GM18873 (cell line): ENCODE measurements around the gene ZNF254.
"Not testable (repeated sequence)": the region's sequence is repeated elsewhere in the genome, so short reads cannot be mapped to it uniquely, and the experiment has no call there.

ENCODE experiments used
- ATAC-seq: cut with Tn5 transposase; IDR thresholded peaks from one replicate; pipeline ENCODE4 v1.9.1; 2021; ENCODE audit warnings: mild to moderate bottlenecking, moderate library complexity, moderate number of reproducible peaks; ENCODE audit not compliant: unreplicated experiment, low FRiP score

ZNF254 gene

DNA sequence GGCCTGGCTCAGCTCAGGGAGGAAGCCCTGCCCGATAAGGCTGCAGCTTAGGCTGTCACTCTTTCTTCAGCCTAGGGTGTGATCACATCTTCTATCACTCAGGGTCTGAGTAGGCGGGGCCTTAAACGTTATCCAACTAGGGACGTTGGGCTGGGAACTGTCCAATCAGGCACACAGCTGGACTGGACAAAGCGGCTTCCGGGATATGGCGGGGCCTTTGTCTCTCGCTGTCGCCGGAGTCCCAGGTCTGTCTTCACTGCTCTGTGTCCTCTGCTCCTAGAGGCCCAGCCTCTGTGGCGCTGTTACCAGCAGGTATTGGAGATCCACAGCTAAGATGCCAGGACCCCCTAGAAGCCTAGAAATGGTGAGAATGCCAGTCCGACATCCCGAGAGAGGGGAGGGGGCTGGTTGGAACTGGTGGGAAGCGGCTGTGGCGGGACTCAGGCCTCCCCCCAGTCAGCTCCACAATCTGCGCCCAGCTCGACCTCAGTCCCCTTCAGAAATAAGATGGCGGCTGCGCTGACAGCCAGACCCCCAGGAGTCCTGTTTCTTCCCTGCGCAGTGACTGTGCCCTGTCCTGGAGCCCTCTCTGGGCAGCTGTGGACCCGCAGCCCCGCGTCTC lies at the start of gene ZNF254:
ZNF254 (plus strand) TSS at position 214 of the 622 bp plus-strand sequence; CDS start at position 335, 121 bp downstream.
- ATAC-seq = peak; percentile 99

DNA sequence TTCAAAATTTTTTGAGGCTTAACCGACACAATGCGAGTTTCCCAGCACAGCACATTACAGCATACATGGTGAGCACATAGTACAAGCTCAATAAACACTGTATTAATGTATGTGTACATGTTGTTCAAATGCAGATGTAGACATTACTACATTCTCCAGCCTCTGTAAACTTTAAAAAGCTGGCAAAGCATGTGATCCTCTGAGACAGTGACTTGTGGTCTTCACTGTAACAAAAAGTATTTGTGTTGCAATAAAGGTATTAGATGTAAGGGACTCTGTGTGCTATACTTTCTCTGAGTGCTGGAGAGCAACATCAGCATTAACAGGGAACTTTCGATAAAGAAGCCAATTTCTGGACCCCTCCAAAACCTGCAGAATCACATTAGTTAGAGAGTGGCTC lies 46.4 kb upstream of the ZNF254 start:
- no peak for ATAC-seq

DNA sequence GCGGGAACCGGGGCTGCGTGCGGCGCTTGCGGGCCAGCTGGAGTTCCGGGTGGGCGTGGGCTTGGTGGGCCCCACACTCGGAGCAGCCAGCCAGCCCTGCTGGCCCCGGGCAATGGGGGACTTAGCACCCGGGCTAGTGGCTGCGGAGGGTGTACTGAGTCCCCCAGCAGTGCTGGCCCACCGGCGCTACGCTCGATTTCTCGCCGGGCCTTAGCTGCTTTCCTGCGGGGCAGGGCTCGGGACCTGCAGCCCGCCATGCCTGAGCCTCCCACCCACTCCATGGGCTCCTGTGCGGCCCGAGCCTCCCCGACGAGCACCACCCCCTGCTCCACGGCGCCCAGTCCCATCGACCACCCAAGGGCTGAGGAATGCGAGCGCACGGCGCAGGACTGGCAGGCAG lies 45.7 kb upstream of the ZNF254 start:
- not testable (repeated sequence) for ATAC-seq

DNA sequence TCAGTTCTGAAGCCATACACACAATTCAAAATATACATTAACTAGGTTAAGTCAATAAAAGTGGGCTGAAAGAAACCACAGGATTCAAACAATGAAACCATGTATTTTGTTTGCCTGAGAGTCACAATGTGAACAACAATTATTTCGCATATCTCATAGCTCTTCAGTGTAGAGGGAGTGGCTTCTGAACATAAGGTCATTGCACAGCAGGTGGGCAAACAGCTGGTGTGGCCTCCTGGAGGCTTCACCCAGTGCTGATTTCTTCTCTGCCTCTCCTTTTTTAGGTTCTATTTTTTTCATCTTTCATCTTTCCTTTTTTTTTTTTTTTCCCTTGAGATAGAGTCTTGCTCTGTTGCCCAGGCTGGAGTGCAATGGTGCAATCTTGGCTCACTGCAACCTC lies 40.4 kb upstream of the ZNF254 start:
- ATAC-seq = no peak

DNA sequence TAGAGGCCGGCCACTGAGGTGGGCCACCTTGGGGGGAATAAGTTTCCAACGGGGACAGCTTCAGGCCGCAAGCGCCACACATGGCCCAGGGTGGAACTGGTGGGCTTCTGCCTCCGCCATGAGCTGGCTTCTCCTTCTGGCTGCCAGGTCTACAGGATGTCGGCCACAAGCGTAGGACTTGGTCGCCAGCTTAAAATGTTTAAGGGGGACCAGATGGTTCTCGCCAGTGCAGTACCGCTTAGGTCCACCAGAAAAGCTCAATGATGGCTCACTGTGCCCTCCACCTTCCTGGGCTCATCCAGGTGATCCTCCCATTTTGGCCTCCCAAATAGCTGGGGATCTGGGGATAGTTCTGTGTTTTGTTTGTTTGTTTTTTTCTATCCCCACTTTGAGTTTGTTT lies 38.7 kb upstream of the ZNF254 start:
- no peak for ATAC-seq

DNA sequence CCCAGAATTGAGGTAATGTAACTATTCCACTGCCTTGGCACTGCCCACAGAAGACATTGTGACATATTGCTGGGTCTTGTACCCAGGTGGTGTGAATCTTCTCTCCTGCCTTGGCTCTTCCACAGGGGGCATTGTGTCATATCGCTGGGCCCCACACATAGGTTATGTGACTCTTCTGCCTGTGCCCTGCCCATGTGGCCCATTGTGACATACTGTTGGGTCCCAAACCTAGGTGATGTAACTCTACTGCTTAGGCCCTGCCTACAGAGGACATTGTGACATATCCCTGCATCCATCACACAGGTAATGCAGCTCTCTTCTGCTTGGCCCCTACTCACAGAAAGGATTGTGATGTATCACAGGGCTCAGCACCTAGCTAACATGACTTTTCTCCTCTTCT lies 37.5 kb upstream of the ZNF254 start:
- ATAC-seq = no peak

DNA sequence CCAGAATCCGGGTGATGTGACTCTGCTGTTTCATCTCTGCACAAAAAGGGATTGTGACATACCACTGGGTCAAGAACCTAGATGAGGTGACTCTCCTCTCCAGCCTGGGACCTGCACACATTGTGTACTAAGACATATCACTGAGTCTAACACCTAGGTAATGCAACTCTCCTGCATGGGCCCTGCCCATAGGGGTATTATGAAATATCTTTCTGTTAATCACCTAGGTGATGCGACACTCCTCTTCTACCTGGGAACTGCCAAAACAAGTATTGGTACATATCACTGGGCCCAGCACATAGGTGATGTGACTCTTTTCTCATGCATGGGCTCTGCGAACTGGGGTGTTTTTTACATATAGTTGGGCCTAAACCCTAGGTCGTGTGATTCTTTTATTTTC lies 35.5 kb upstream of the ZNF254 start:
- ATAC-seq = no peak

DNA sequence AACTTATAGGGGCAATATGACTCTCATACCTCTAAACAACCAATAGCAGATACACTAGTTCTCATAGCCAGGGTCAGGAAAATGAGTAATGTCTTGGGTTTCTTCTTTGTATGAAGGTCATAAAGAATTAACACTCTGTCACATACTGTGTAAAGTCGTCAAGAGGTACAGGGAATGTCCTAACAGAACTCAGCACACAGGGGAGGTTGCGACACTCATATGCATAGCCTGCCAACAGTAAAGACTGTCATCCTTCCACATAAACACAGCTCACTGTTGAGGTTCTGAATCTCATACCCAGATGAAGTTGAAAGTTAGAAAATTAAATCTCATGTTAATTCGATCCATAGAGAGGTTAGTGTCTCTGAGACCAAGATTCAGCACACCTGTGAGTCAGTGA lies 34.2 kb upstream of the ZNF254 start:
- ATAC-seq = no peak

DNA sequence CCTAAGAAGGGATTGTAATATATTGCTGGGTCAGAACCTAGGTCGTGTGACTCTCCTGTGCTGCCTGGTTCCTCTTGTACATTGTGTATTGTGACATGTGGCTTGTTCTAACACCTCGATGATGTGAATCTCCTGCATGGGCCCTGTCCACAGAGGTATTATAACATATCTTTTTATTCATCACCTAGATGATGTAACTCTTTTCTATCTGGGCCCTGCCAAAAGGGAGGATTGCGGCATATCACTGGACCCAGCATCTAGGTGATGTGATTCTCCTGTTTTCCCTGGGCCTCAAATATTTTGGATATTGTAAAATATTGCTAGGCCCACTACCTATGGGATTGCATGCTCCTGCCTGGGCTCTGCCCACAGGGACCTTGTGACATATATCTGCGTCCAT lies 33.4 kb upstream of the ZNF254 start:
- no peak for ATAC-seq

DNA sequence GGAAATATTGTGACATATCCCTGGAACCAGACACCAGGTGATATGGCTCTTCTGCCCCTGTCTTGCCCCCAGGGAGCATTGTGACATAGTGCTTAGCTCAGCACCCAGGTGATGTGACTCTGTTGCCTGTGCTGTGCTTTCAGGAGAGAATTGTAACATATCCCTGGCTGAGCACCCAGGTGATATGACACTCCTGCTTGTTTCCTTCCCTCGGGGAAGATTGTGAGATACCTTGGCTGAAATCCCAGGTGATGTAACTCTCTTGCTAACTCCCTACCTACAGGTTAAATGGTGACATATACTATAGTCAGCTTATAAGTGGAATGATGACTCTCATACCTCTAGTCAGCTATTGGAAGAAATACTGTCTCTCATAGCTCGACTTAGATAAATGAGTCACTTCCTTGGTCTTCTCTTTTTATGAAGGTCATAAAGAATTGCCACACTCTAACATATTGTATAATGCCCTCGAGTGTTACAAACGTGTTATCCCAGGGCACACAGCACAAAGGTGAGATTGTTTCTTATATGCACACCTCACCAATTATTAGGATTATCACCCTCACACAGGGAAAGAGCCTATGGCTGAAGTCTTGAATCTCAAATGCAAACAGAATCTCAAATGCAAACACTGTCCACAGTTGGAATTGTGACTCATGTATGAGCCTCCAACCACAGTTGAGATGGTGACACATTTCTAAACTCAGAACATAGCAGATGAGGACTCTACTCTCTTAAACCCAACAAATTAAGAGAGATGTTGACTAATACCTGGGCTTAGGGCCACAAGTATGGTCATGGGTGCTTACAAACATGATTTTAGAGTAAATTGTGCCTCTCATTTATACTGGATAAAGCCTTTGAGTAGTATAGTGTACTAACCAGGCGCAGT lies 32.7 kb upstream of the ZNF254 start:
- ATAC-seq = no peak

DNA sequence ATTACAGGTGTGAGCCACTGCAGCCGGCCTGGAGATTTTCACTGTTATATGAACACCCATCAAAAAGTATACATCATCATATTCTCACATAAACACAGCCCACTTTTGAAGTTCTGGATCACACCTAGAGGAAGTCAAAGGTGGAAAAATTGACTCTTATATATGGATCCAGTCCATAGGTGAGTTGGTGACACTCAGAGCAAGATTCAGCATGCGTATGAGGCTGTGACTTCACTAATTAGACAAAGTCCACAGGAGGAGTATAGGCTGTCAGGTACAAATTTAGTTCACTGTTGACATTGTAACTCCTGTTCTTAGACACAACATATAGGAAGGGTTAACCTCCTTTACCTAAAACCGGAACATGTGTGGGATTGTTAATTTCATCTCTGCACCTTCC lies 31.4 kb upstream of the ZNF254 start:
- ATAC-seq = no peak

DNA sequence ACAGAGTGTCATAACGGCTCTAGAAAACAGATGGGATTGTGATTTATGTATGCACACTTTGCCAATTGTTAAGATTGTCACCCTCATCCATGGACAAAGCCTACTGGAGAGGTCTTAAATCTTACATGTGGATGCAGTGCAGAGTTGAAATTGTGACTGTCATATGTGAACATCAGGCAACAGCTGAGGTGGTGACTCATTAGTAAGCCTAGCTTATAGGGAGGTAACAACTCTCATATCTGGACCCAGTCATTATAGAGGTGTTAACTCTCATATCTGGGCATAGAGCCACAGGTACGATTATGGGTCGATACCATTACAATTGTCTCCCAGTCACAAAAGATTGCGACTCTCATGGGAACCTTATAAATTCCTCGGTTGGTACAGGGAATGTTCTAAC lies 29.8 kb upstream of the ZNF254 start:
- no peak for ATAC-seq

DNA sequence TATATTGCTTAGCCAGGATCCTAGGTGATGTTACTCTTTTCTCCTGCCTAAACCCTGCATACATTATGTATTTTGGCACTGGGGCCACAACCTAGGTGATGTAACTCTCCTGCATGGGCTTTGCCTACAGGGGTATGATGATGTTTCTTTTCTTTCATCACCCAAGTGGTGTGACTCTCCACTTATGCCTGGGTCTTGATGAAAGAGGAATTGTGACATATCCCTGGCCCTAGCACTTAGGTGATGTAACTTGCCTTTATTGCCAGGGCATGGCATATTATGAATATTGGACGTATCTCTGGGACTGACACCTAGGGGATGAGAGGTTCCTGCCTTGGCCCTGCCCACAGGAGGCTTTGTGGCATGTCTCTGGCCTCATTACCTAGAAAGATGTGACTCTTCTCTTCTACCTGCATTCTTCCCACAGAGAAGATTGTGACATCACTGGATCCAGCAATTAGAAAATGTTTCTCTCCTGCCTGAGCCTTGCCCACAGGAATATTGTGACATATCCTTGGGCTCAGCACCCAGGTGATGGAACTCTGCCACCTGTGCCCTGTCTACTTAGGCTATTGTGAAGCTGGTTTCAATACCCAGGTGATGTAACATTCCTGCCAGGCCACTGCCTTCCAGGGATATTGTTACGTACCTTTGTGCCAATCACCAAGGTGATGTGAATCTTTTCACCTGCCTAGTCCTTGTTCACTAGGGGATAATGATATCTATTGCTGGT lies 27.3 kb upstream of the ZNF254 start:
- no peak for ATAC-seq

DNA sequence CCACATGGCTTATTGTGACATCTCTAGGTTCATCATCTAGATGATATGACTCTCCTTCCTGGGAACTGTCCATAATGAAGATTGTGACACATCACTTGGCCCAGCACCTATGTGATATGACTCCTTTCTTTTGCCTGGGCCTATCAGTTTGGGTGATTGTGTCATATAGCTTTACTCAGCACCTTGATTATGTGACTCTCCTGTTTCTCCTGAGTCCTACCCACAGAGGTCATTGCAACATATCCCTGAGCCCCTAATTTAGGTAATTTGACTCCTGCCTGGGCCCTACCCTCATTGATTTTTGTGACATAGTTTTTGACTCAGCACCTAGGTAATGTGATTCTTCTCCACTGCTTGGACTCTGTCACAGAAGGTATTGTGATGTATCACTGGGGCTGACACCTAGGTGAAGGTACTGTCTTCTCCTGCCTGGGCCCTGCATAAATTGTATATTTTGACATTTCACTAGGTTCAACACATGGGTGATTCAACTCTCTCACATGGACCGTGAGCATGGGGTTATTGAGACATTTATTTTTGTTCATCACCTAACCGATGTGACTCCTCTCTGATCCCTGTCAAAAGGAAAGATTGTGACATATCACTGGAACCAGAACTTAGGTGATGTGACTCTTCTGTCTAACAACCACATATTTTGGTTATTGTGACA lies 26.2 kb upstream of the ZNF254 start:
- ATAC-seq = no peak

DNA sequence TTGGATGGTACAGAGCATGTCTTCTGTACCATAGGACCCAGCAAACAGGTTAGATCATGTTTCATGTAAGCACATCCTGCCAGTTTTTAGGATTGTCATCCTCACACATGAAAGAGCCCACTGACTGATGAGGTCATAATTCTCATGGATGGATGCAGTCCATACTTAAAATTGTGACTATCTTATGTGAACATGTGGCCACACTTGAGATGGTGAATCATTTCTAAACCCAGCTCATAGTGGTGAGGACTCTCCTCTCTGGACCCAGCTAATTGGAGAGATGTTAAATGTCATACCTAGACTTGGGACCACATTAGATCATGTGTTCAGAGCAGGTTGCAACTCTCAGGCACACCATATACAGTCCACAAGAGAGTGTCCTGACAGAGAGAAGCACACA lies 24.8 kb upstream of the ZNF254 start:
- ATAC-seq = no peak

DNA sequence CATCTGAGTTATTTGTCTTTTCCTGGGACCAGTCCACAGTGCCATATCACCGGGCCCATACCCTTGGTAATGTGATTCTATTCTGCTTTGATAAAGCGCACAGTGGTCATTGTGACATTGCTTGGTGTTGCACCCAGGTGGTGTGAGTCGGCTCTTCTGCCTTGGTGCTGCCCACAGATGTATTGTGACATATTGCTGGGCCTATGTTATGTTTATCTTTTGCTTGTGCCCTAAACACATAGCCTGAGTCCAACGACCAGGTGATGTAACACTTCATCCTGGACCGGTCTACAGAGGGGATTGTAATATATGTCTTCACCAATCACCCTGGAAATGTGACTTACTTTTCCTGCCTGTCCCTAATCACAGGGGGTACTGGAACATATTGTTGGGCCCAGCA lies 23.7 kb upstream of the ZNF254 start:
- no peak for ATAC-seq

DNA sequence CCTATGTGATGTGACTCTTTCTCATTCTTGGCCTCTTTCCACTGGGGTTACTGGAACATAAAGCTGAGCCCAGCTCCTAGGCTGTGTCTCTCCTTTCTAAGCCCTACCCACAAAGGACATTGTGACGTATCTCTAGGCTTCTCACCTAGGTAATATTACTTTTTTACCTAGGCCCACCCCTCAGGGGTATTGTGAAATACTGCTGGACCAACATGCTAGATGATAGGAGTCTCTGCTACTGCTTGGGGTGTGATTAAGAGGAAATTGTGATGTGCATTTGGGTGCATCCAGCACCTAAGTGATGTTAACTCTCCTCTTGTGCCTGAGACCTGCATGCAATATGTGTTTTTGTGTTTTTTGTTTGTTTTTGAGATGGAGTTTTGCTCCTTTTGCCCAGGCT lies 22.8 kb upstream of the ZNF254 start:
- no peak for ATAC-seq

DNA sequence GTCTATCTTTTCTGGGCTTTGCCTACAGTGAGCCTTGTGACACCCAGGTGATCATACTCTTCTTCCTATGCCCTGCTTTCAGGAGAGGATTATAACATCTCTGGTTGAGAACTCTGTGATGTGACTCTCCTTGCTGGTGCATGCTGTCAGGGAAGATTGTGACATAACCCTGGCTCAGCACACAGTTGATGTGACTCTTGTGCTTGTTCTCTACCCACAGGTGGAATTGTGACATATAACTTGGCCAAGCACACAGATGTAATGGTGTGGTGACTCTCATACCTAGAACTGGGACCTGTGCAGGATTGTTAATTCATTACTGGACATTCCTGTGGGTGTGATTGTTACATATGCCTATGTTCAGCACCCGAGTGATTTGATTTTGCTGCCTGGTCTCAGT lies 21.7 kb upstream of the ZNF254 start:
- ATAC-seq = no peak

DNA sequence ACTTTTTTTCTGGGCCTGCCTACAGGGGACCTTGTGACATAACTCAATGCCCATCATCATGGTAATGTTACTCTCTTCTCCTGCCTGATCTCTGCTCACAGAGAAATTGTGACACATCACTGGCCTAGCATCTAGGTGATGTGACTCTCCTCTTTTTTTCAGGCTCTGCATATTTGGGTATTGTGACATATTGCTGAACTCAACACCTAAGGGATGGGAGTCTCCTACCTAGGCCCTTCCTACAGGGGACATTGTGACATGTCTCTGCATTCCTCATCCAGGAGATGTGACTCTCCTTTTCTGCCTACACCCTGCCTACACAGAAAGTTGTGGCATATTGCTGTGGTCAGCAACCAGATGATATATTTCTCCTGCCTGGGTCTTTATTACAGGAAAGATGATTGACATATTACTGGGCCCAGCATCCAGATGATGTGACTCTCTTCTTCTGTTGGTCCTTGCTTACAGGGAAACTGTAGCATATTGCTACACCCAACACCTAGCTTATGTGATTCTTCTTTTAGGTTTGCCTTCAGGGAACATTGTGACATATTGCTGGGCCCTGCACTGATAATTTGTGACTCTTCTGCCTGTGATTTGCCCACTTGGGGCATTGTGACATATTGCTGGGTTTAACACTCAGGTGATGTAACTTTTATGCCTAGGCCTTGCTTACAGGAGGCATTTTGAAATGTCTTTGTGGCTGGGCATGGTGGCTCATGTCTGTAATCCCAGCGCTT lies 21.0 kb upstream of the ZNF254 start:
- no peak for ATAC-seq
